ENCODE measurements around the gene FTO.

The FTO gene

DNA sequence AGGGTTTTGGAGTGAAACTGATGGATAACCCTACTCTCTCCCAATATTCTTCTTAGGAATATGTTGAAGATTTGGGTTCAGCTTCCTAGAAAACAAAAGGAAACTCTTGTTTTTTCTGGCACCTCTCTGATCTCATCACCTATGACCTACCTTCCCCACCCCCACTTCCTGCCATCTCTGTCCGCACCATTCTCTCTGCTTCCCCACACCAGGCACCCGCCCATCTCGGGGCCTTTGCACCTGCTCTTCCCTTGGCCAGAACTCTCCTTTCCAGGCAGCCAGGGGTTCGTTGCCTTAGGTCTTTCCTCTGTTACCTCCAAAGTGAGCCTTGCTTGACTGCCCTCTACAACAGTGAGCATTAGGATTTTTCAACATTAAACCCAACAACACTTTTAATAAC lies 423.0 kb downstream of the FTO start:
- DNase-seq (ENCODE audit: low read depth), result no peak

GRCh38 chr16:54128629-54129234 lies 424.8 kb downstream of the FTO start:
- DNase-seq (ENCODE audit: low read depth), result no peak

DNA sequence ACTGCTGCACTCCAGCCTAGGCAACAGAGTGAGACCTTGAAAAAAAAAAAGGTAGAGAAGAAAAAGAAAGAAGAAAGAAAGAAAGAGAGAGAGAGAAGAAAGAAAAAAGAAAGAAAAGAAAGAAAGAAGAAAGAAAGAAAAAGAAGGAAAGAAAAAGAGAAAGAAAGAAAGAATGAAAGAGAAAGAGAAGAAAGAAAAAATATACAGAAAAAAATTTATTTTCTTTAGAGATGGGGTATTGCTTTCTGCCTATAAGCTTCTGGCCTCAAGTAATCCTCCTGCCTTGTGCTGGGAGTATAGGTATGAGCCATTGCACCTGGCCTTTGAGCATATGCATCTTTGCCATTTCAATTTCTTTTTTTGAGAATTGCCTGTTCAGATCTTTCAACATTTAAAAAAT lies 425.9 kb downstream of the FTO start:
- no peak for DNase-seq (ENCODE audit: low read depth)

- DNase-seq (ENCODE audit: low read depth), result peak; percentile 75
These were observed 431.7 kb downstream of the FTO start for GRCh38 chr16:54135361-54136275.

DNA sequence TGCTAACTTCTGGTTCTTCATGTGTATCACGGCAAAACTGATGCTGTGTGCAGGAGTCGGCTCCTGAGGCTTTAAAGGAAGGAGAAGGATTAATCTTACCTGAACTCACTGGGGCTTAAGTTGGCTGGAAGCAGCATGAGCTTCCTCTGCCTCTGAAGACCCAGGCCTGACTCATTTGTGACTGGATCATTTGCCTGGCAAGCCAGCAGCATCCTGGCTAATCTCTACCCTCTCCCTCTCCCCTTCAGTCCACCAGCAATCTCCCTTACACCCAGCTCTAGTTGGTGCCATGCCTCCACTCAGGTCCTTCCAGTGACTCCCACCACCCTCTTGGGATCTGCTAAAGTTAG lies 432.3 kb downstream of the FTO start:
- peak; percentile 66 for DNase-seq (ENCODE audit: low read depth)

DNA sequence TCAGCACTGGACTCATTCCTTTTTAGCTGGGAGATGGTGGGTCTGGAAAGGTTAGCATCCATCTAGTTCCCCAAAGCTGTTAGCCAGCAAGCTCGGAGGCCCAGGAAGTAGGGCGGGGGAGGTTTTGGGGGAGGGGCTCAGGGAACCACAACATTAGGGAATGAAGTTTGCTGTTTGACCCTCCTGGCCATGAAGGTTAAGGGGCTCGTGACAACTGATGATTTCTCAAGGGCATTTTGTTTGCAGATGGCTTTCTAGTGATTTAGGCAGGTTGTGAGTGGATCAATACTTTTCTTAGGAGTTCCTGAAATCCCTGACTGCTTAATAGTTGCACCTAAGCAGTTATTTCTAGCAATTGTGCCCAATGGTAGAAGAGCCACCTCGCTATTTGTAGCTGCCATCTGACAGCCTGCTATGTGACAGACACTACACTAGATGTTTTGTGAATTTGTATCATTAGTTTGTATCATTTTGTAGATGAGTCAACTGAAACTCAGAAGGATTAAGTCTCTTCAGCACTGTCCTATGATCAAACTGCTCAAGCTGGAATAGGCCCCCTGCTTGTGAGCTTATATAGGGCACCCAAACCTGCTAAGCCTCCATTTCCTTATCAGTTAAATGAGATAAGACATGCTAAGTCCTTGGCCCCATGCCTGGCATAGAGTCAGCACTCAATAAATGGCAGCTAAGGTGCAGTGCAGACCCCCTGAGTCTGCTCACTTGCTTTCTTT lies 436.3 kb downstream of the FTO start:
- peak; percentile 41 for DNase-seq (ENCODE audit: low read depth)

DNA sequence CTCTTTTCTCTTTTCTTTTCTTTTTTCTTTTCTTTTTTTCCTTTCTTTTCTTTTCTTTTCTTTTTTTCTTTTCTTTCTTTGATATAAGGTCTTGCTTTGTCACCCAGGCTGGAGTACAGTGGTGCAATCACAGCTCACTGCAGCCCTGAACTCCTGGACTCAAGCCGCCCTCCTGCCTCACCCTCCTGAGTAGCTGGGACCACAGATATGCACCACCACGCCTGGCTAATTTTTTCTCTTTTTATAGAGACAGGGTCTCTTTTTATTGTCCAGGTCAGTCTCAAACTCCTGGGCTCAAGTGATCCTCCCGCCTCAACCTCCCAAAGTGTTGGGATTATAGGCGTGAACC lies 436.8 kb downstream of the FTO start:
- DNase-seq (ENCODE audit: low read depth), result no peak

DNA sequence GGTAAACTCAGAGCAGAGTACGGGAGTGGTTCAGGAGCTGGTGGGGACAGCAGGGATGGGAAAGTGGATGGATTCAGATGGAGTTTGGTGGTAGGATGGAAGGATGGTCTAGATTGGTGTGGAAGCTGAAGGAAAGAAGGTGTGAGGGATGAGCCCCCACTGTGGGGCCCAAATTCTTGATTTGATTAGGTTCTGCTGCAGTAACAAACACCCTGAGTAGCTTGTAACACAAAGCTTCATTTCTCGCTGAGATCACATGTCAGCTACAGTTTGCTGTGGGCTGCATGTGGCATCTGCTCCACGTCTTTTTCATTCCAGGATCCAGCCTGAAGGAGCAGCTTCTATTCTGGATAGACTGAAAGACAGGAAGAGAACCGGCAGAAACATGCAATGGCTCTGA lies 438.8 kb downstream of the FTO start:
- DNase-seq (ENCODE audit: low read depth), result no peak

GRCh38 chr16:54143410-54143809 lies 439.5 kb downstream of the FTO start:
- no peak for DNase-seq (ENCODE audit: low read depth)

DNA sequence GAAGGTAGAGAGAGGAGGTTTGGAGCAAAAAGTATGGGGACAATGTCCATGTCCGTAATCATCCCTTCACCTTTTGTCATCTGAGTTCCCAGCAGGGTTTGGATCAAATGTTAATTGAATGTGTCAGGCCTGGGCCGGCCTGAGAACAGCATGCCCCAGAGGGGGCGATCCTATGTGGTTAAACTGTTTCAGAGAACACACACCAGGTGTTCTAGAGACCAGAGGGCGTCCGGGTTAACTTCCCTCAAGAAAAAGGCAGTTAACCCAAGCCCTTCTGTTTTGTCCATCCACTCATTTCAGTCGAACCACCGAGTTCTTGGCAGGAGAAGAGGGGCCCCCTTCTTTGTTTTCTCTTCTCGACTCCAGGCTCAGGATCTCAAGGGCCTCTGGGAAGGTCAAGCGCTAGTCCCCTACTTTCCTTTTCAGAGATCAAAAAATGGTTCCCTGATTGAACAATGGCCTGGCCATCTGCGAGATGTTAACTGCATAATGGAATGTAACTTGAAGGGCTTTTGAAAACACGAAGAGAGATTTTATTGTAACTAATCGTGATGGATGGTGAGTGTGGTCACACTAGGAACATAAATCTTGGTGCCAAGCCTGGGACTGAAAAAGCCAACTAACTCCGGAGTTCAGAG lies 440.1 kb downstream of the FTO start:
- no peak for DNase-seq (ENCODE audit: low read depth)

GRCh38 chr16:54144572-54144947 lies 440.6 kb downstream of the FTO start:
- DNase-seq (ENCODE audit: low read depth), result no peak

DNA sequence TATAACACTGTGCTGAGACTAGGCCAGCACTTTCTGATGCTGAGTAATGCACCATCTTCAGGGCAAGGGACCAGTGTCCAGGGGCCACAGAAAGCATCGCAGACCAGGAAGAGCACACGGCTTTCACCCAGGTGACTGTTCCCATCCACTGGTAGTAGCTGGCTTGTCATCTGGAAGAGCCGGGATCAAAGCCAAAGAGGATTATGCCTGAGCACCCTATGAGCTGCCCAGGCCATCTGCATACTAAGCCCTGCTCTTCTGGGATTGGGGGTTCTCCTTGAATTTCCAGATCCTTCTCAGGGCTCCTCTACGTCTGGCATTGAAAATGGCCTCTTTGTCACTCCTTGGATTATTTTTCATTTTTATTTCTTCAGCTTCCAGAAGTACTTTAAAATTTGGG lies 441.9 kb downstream of the FTO start:
- DNase-seq (ENCODE audit: low read depth), result no peak

DNA sequence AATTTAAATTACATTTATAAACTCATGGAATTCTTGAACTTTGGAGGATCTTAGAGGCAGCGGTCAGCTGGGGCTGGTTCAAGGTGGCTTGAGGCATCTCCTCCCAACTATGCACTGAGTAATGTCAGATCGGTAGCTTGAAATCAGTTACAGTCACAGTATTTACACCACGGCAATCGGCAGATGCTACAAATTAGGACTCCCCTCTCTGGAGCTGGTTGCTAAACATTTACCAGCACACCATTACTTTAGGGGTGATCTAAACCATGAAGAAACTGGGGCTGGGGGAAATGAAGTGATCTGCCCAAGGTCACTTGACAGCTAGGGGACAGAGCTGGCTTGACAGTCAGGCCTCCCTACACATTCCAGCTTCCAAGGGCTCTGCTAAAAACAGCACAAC lies 445.0 kb downstream of the FTO start:
- DNase-seq (ENCODE audit: low read depth), result no peak

DNA sequence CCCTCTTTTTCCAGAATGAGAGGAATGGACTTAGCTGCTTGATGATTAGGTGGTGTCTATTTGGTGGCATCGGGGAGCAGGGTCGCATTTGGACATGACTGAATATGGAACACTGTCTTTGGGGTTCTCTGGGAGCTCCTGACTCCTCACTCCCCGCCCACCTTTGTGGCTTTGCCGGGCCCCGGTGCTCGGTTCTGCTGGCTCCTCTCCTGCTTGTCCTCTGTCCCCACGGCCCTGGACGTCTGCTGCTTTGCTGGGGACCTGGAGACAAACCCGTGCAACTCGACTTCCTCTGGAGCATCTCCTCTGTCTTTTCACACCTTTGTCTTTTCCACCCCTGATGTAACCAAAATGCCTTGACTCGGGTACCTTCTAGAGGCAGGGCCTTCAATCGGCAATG lies 446.9 kb downstream of the FTO start:
- DNase-seq (ENCODE audit: low read depth), result no peak

DNA sequence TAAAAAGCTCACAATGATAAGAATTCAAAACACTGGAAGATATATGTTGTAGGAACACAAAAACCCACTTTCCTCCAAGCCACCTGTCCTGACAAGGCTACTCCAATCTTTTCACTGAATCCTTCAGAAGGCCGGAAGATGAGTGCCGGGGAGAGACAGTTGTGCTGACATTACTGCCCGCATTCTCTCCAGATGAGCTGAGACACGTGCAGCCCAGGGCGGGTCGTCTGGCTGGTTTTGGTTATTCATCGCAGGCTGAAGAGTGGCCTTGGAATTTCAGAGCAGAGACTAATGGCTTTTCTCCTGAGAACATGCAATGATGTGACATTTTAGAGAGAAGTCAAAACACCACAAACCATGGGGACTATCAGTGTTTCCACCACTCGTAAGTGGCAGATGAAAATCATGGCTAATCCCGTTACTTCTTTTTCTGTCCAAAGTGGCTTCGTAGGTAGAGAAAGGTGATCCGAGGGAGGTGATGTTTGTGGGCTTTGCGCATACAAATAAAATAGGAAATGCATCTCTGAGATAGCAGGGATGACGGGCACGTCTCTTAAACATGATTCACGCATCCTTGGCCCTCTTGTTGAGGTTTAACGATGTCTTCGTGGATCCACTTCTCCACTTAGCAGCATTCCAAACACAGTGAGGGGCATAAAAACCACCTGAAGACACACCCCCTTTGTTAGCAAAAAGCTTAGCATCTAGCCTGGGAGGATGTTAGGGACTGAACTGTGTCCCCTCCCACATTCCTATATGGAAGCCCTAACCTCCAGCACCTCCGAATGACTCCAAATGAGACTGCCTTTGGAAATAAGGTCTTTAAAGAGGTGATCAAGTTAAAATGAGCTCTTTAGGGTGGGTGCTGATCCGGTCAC lies 448.6 kb downstream of the FTO start:
- DNase-seq (ENCODE audit: low read depth), result no peak

- DNase-seq (ENCODE audit: low read depth), result no peak
These were observed 449.4 kb downstream of the FTO start for GRCh38 chr16:54153240-54153934.

DNA sequence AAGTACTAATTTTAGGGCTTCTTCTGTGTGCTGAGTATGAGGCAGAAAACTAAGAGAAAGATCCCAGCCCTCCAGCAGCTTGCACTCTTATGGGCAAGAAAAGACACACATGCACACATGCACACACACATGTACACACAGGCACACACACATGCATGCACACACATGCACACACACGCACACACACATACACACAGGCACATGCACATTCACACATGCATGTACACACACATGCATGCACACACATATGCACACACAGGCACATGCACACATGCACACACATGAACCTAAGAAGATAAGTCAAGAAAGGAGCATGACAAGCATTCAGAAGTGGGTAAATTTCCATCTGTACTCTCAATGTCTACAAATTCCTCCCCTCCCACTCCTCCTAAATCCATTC lies 452.4 kb downstream of the FTO start:
- DNase-seq (ENCODE audit: low read depth), result no peak

- DNase-seq (ENCODE audit: low read depth), result no peak
These were observed 455.0 kb downstream of the FTO start for GRCh38 chr16:54158986-54159385.

DNA sequence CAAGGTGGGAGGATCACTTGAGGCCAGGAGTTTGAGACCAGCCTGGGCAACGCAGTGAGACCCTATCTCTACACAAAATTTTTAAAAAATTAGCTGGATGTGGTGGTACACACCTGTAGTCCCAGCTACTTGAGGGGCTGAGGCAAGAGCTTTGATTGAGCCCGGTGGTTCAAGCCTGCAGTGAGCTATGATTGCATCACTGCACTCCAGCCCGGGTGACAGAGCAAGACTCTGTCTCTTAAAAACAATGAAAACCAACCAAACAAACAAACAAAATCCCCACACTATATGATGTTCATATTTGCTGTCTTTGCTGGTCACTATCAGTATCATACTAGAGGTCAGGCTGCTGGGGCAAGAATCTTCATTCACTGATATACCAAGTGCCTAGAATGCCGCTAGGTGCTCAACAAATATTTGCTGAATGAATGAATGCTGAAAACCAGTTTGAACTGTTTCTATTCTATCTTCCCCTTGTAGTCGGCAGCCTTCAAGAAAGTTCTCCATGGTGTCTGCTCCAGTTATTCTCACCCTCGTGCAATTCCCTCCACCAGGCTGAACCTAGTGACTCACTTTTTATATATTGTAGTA lies 455.6 kb downstream of the FTO start:
- no peak for DNase-seq (ENCODE audit: low read depth)

- DNase-seq (ENCODE audit: low read depth), result no peak
These were observed 456.4 kb downstream of the FTO start for GRCh38 chr16:54160252-54160860.

Data from iris pigment epithelial cell (primary cell).